Mucosa of gallbladder (tissue), 1 donor: ENCODE results near the gene MIER3. TPM values are rescaled to one million over a fixed set of nuclear protein-coding genes. Genes with fewer than 3 reads are reported as not detected.
"Not testable (repeated sequence)": the region's sequence is repeated elsewhere in the genome, so short reads cannot be mapped to it uniquely, and the experiment has no call there.

Experiments
- DNase-seq: peaks from one replicate; pipeline ENCODE4 v3.0.0-alpha.2; 2020; ENCODE audit warnings: low spot score
- total RNA-seq: library from RNA; stranded (reverse); gene quantifications from one replicate; pipeline ENCODE4 v1.2.1, GENCODE V29; 2021
- donor health status: DM: no; HTN: no; CAD: no.

The MIER3 gene, protein sequence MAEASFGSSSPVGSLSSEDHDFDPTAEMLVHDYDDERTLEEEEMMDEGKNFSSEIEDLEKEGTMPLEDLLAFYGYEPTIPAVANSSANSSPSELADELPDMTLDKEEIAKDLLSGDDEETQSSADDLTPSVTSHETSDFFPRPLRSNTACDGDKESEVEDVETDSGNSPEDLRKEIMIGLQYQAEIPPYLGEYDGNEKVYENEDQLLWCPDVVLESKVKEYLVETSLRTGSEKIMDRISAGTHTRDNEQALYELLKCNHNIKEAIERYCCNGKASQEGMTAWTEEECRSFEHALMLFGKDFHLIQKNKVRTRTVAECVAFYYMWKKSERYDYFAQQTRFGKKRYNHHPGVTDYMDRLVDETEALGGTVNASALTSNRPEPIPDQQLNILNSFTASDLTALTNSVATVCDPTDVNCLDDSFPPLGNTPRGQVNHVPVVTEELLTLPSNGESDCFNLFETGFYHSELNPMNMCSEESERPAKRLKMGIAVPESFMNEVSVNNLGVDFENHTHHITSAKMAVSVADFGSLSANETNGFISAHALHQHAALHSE
- 19.2 TPM for total RNA-seq

DNA sequence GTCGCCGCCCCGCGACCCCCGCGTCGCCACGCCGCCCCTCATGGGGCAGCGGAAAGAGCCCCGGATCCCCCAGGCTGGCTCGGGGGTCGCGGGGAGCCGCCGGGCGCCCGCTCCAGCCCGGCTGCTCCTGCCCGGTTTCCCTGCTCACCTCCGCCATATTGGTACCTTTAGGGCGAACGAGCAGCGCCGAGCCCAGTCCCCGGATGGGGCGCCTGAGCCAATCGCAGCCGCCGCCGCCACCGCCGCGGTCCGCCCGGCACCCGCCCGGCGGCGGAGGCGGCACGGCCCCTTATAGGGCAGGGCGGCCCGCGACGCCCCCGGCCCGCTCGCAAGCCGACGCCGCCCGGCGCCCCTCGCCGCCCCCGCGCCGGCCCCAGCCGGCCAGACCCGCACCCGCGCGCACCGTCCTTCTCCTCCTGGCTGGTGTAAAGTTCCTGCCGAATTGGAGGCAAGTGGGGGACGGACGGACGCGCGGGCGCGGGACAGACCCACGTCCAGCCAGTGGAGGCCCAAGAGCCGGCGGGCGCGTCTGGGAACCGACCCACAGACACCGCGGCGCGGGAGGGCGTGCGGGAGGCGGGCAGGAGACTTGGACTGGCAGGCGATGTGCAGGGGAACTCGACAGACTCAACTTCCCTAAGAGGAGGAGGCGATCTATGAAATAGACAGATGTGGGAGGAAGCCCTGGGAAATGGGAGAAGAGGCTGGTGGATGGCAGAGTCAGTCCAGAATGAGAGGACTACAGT, at the start of gene MIER3:
Gene MIER3 (minus strand): TSS at position 178 of the 746 bp plus-strand sequence. CDS start 21 bp downstream, at position 157.
- DNase-seq: peak; percentile 75

DNA sequence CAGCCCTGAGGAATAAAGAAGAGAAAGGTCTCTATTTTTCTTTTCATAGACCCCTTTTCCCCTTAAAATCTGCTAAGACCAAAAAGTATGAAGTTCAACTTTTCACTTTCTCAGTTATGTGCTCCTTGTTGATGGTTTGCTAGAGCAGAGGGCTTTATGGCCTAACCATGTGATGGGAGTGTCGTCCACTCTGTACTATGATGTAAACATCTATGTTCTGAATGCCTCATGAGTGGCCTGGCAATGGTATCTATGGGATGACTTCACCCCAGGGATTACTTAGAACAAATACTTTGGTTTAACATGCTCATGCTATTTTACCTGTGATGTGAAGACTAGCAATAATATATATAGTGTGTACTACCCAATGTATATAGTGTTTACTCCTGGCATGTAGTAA, 43.7 kb upstream of the MIER3 start:
- DNase-seq: no peak

DNA sequence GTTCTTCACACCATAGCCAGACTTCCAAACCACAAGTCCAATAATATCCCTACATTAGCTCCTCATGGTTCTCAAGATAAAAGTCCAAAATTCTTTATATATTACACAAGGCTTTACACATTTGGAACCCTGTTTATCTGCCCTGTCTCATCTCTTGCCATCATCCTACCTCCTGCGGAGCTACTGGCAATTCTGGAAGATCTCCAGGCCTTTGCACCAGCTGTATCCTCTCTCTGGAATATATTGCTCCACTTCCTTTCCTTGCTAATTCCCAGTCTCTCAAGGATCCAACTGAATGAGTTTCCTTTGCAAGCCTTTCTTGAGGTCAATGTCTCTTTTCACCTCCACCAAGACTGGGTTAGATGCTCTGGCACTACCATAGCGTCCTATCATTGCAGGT, 41.3 kb upstream of the MIER3 start:
- DNase-seq: no peak

DNA sequence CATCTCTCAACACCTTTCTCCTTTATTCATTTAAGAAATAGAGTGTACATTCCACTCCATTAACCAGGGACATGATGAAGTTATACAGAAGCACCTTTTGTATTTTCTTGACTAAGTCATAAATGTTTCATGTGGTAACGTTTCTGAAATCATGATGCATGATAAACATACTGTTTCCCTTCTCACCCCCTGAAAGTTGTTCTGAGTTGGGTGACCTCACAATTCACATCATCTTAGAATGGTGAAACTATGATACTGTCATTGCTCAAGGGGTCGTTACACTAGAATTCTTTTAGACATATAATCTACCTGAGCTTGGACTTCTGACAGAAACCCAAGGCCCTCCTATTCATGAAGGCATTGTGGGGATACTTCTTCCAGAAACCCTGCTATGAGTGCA, 37.8 kb upstream of the MIER3 start:
- no peak for DNase-seq

DNA sequence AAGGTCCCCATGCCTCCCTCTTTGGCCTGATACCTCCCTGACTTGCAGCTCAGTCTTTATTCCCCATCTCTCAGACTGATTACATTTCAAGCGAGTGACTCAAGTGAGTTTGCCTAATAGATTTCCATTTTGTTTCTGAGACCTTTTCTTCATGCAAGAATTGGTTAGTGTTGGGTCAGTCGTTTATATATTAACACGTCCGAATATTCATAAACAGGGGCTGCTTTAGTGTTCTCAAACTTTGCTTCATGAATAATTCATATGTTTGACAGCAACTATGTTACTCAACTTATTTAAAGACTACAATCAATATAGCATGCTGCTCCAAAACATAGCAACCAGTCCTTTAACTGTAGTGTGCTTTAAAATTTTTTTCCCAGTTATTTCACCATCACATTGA, 36.6 kb upstream of the MIER3 start:
- DNase-seq: no peak

DNA sequence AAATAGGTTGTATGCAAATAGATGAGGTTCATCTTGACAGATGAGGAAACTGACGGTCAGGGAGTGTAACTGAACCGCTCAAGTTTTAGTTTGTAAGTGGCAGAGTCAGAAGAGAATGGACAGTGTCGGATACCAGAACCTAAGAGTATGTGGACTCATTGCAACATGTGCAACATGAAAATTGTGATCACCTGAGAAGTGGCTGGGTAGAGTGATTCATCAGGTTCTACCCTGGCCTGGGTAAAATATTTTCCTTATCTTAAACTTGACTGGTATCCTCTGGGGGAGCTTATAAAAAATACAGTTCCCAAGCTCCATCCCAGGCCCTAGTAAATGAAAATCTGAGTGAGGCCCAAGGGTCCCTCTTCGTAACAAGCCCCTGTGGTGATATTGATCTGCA, 35.2 kb upstream of the MIER3 start:
- DNase-seq: no peak

DNA sequence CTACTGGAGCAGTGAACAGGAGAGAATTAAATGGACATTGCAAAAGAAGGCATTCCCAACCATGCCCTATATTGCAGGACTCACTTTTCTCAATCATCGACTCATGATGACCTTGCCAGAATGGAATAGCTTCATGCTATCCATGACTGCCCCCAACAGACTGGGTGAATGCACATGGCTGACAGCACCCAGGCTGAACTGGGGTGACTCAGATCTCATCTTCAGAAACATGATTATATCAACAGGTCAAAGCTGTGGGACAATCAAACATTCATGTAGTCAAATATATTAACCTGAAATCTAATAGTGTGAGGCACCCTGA, 34.7 kb upstream of the MIER3 start:
- DNase-seq: no peak

DNA sequence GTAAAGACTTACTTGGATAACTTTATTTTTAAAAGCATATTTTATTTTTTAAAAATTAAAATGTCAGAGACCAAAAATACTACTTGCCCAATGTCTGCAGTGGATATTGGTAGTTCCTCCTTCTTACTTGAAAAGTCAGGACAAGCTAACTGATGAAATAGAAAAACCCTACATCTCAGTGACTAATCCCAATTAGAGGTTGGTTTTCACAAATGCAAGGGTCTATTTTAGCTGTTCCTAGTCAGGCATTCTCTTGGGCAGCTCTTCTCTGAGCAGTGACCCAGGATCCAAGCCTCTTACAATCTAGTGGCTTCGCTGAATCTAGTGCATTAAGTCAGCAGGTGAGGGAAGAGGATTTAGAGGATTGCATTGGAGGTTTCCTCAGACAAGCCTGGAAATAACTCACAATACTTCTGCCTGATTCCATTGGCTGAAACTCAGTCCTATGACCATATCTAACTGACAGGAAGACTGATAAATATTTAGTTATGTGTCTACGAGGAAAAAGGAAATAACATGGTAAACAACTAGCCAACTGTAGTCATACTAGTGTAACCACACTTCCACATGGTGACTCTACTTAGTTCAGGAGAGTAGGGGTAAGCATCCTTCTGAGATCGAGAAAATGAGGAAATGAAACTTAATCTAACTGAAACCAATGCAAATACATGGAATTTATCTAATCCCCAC, 34.2 kb upstream of the MIER3 start:
- DNase-seq: no peak

DNA sequence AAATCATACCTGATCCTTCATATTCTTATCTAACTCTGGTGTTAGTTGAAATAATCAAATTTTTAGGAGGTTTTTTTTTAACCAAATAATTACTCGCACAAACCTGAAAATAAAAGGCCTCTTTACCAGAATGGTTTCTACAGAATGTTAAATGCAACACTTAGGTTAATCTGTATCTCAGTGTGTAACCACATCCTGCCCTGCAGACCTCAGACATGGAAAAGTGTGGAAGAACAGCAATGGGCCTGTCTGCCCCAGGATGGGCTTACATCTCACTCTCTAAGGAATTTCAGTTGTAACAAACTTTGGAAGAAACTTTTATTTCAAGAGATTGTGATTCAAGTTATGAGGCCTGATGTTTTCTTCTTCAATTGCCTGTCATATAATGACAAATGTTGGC, 32.5 kb upstream of the MIER3 start:
- DNase-seq: no peak

DNA sequence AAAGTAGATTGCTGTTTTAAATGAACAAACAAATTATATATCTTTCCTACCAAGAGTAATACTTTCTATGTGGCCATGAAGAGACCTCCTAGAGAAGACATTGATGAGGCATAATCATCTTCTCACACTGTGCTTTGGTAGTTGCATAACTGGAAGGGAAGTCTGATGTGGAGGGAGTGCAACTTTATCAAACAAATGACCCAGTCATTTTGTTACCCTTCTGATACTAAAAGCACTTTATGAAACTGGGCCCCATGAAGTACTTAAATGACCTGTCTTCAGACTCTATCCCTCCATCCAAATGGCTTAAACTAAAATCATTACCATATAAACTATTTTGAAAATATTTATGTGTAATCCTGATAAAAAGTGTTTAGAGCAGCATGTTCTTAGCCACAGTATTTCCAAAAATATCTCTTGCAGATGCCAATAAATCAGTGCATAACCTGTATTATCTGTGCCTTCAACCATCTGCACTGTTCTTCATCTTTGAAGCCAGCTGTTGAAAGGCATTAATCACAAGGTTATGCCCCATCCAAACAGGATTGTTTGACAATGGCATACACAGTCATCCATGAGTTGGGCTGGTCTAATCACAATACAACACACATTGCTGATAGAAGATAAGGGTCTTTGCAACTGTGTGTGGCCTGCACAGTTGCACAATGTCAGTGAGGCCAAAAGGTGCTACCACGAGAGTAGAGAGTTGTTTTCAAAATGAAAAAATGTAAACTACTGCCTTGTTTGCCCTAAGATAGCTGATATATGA, 31.9 kb upstream of the MIER3 start:
- DNase-seq: no peak

DNA sequence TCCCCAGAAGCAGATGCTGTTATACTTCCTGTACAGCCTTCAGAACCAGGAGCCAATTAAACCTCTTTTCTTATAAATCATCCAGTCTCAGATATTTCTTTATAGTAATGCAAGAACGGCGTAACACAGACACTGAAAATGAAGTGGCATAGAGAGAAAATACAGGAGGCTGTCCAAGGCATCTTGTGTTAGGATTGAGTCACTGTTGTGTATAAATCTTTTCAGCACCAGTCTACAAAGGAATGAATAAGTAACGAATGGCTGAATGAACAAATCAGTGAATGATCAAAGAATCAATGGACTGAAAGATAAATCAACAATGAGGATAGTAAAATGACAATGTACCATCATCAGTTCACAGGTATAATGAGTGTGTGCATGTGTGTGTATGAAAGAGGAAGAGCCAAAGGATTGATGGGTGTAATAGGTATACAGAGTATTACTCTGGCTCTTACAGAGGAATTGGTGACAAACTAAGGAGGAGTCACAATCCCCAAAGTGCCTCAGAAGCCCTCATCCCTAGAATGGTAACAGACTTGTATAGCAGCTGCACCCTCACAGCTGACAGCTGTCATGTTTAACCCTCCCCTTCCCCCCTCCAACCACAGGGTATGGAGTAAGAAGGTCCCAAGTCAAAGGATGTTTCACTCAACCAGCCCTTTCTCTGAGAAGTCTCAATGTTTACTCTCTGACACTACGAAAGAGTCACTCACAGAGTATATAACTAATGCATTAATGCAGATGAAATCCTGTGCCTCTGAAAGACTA, 29.8 kb upstream of the MIER3 start:
- no peak for DNase-seq

DNA sequence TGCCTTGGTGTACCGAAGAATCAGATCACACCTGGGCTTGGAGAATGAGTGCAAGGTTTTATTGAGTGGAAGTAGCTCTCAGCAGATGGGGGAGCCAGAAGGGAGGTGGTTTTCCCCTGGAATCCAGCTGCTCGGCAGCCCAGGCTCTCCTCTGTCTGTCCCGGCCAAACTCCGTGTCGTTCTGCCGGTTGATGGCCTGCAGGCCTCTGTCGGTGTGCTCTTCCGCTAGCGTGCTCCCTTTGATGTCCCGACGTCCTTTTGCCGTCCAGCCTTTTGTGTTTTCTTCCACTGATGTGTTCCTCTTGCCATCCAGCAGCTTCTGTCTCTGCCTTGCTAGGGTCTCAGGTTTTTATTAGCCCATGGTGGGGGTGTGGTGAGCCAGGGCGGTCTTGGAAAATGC, 28.0 kb upstream of the MIER3 start:
- DNase-seq: no peak

DNA sequence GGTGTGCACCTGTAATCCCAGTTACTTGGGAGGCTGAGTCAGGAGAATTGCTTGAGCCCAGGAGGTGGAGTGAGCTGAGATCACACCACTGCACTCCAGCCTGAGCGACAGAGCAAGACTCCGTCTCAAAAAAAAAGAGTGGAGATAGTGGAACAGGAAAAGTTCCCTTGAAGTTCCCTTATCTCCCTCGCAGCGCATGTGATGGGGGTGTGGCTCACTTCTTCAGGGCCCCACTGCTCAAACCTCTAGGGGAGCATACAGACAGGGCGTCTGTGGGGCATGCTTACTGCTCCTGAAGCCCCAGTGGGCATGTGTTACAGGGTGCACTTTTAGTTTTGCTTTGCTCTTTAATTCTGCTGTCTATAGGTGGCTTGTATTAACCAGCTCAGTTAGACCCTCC, 27.6 kb upstream of the MIER3 start:
- DNase-seq: not testable (repeated sequence)

DNA sequence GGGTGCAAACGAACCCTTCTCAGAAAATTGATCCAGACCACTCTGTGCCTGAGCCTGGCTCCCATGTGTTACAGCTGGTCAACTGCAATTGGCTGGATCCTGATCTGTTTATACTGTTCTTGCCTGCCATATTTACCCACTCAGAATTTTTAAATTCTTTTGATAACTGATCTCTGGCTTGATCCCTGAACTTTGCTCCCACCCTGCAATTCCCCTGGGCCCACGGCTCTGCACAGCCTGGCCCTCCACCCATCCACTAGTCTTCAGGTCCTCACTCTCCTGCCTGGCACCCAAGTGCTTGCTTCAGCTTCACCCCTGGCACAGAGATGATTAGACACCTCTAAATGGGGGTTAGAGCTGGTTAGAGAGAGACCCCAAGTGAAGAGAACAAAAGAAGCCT, 25.9 kb upstream of the MIER3 start:
- DNase-seq: no peak

DNA sequence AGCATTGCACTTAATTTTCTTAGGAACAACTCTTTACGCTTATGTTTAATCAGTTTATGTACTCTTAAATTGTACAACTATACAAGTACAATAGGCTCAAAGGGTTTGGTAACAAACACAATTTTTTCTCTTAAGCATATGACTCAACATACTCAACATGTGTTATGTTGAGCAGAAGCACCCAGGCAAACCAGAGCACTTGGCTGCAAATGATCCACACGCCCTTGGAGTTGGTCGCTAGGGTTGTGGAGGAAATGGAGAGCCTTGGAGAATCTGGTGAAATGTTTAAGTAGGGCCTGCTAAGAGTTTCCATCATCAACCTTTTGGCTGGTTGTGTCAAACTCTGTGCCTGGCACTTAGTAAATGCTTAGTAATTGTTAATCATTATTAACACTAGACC, 25.1 kb upstream of the MIER3 start:
- DNase-seq: no peak

DNA sequence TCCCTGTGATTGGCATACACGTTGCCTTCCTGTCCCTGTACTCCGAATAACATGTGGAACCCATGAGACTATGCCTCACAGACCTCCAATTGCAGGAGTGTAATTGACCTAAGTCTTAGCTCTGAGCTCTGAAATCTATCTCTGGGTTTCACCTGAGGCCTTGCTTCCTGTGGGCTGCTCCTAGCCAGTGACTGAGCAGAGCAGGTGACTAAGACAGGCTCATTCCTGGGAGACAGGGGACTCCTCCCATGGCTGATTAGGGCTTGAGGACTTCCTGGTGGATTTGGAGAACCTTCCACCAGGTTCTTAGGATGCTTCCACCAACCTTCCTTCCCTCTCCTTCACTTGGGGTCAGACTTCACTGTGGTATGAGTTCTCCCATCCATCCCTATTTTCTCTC, 22.3 kb upstream of the MIER3 start:
- no peak for DNase-seq

DNA sequence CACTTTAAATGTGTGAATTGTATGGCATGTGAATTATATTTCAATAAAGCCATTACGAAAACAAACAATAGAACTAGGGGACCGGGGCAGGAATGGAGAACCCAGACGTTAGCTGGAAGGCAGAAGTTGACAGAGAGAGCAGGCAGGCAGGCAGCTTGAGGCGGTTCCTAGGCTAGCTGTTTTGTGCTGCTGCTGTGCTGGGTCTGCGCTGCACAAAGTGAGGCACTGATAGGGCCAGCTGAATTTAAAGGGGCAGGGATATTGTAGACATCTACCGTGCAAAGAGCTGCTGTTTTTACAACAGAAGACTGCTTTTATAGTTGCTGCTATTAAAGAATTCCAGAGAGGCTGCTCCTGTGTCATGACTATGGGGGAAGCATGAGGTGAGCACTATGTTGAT, 21.6 kb upstream of the MIER3 start:
- no peak for DNase-seq

DNA sequence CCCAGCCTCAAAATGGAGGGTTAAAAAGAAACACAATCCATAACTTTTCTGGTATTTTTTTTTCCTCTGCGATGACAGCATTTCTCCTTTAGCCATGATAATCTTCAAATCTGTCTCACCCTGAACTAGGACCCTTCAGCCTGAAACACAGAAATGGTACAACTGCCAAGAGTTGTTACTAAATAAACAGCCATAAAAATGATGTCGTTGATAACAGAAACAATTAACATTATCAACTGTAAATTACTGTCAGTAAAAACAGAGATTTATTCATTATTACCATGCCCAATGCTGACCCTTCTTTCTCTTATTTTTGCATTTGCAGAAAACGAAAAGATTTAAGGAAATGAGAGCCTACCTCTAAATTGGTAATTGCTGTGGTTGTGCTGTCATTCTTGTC, 19.4 kb upstream of the MIER3 start:
- no peak for DNase-seq

DNA sequence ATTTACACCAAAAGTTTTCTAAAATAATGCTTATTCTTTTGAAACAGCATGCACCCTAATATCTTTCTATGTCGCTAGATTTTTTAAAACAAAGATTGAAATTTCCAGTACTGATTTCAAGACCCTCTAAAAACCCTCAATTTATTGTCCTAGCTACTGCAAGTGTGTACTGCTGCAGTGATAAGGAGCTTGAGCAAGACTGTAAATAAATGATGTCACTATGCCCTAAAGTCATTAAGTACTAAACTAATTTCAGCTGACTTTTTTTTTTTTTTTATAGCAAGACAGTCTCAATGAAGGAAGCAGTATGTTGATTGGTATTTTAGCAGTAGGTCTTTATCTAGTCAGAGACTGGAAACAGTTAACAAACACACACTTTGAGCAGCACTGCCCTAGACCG, 12.2 kb upstream of the MIER3 start:
- DNase-seq: no peak

DNA sequence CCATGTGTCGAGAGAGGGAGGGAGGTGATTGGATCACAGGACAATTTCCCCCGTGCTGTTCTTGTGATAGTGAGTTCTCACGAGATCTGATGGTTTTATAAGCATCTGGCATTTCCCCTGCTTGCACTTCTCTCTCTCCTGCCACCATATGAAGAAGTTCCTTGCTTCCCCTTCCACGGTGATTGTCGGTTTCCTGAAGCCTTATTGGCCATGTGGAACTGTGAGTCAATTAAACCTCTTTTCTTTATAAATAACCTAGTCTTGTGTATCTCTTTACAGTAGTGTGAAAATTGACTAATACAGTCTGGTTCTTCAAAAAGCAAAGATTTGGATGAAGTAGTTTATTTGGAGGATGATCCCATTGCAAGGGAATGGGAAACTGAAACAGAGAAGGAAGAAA, 11.3 kb upstream of the MIER3 start:
- DNase-seq: no peak

DNA sequence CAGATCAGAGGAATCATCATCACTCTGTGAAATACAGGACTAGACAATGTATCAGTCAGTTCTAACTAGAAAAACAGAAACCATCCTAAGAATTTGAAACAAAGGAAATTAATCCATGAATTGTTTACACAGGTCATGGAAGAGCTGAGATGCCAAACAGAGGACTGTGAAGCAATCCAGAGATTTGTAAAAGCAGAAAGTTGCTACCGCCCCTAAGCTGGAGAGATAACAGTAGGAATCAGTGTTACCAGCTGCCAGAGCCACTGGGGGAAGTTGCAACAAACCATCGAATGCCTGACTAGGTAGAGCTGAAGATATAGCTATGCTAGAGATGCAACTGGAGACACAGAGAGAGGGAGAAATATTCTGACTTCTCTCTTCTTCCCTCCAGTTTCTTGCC, 10.4 kb upstream of the MIER3 start:
- DNase-seq: no peak
